CD4-positive, alpha-beta T cell (primary cell): ENCODE results near the gene KIAA0753. TPM values are rescaled to one million over a fixed set of nuclear protein-coding genes. Genes with fewer than 3 reads are reported as not detected.

Experiments
- ATAC-seq: fragments of 200-7000 bp; cut with Tn5 transposase; one replicate; pipeline ENCODE4 v1.10.0; 2022; ENCODE audit warnings: mild to moderate bottlenecking; ENCODE audit not compliant: poor library complexity
- CTCF ChIA-PET: fragments of 350-600 bp; sonication (Branson Sonifier 250); formaldehyde crosslinking; loops from one replicate; lab custom pipeline; 2021; ENCODE audit warnings: antibody characterized with exemption, inconsistent platforms; lab: Charles Lee
- POLR2A ChIA-PET: fragments of 350-600 bp; sonication (Branson Sonifier 250); formaldehyde crosslinking; loops from one replicate; lab custom pipeline; 2021; ENCODE audit warnings: antibody characterized with exemption, inconsistent platforms; lab: Charles Lee
- DNase-seq, 14 experiments: peaks; one replicate each; pipeline ENCODE4 v3.0.0-alpha.2; 2013 to 2020; ENCODE audit warnings: mixed read lengths in 2 of 14
- H3K27ac ChIP-seq, 2 donors: one replicate each; pipeline versions ENCODE4 v1.5.1 to v1.7.0; 2013; ENCODE audit warnings: low read length in 2 of 2, low read depth in 1 of 2, mild to moderate bottlenecking in 1 of 2
- H3K27me3 ChIP-seq, 2 experiments: 1 replicate in 1 of 2; 2 replicates in 1 of 2; pipeline versions ENCODE4 v1.6.1 to v1.7.0; 2013; ENCODE audit warnings: low read length in 2 of 2, control low read depth in 1 of 2, mild to moderate bottlenecking in 1 of 2, moderate library complexity in 1 of 2; ENCODE audit not compliant: insufficient read depth in 2 of 2, control insufficient read depth in 1 of 2
- H3K36me3 ChIP-seq: one replicate; pipeline ENCODE4 v1.6.1; 2013; ENCODE audit warnings: low read length, control low read depth; ENCODE audit not compliant: insufficient read depth
- H3K4me1 ChIP-seq: one replicate; pipeline ENCODE4 v1.6.1; 2013; ENCODE audit warnings: low read length, control low read depth; ENCODE audit not compliant: insufficient read depth
- H3K4me3 ChIP-seq: one replicate; pipeline ENCODE4 v1.5.1; 2013; ENCODE audit warnings: mild to moderate bottlenecking, low read length, moderate library complexity
- H3K9me3 ChIP-seq, 2 experiments: 1 replicate in 1 of 2; 2 replicates in 1 of 2; pipeline versions ENCODE4 v1.6.1 to v1.7.0; 2013; ENCODE audit warnings: low read length in 2 of 2, mild to moderate bottlenecking in 2 of 2, control low read depth in 1 of 2, moderate library complexity in 1 of 2; ENCODE audit not compliant: control insufficient read depth in 1 of 2, insufficient read depth in 1 of 2
- H3K27ac Mint-ChIP-seq: one replicate; pipeline ENCODE4 v1.8.0; 2020; ENCODE audit warnings: mixed read lengths
- H3K27me3 Mint-ChIP-seq: one replicate; pipeline ENCODE4 v1.8.0; 2021; ENCODE audit warnings: mixed read lengths
- H3K36me3 Mint-ChIP-seq: one replicate; pipeline ENCODE4 v1.8.0; 2021; ENCODE audit warnings: low read depth, mixed read lengths
- H3K4me1 Mint-ChIP-seq: one replicate; pipeline ENCODE4 v1.8.0; 2021; ENCODE audit warnings: low read depth, mixed read lengths
- H3K4me3 Mint-ChIP-seq: one replicate; pipeline ENCODE4 v1.8.0; 2020; ENCODE audit warnings: mild to moderate bottlenecking, mixed read lengths
- H3K9me3 Mint-ChIP-seq: one replicate; pipeline ENCODE4 v1.8.0; 2020; ENCODE audit warnings: mixed read lengths
- CTCF ChIP-seq: fragments of 200-600 bp; IDR thresholded peaks from one replicate; pipeline ENCODE4 v1.8.0; 2022; ENCODE audit warnings: antibody characterized with exemption, mild to moderate bottlenecking
- intact Hi-C, 2 experiments: fragments of 100-400 bp; cut with DNase I in 1 of 2; cut with micrococcal nuclease in 1 of 2; formaldehyde crosslinking; loops; one replicate each; pipeline versions ENCODE4 v1.15.1 to v1.9.0; 2023 to 2025; cut with DNase I, micrococcal nuclease
- total RNA-seq, 174 experiments: library from RNA in 2 of 174; stranded (reverse) in 2 of 174; gene quantifications; one replicate each; pipeline ENCODE4 v1.2.3 and lab custom pipeline; 2021 to 2026

The KIAA0753 gene
- total RNA-seq, 2 experiments from 2014 or later, result 8.9 to 11.7 TPM

DNA sequence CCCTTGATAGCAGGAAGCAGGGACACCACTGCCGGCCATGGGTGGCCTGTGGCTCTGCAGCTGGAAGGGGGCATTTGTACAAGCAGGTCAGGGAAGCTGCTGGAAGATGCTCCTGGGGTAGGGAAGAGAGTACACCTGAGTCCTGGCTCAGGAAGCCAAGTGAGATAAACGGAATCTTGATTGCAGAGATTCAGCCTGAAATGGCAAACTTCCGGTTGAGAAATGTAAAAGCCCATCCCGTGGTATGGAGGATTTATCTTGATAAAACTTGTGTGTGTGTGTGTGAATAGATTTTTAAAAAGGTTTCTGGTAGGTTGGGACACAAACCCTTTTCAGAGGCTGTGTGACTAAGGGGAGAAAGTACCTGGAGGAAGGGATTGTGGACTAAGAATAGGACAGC, 40.7 kb upstream of the KIAA0753 start:
- H3K4me3 ChIP-seq, result no peak overlapping the region
- Mint-ChIP-seq H3K4me3 (no peak overlapping the region), H3K36me3 (no peaks in the 10 kb centered on the region), H3K27ac (no peak overlapping the region), H3K4me1 (peaks cover 10% of the 10 kb centered on the region), H3K27me3 (peaks cover 51% of the 10 kb centered on the region), H3K9me3 (no peaks in the 10 kb centered on the region)
- intact Hi-C loops, result no loop called here
- ATAC-seq (no peak), DNase-seq (no peak)
- CTCF ChIA-PET, result no interaction called here
- H3K9me3 ChIP-seq, result no peaks in the 10 kb centered on the region
- no peak for TF ChIP-seq CTCF
- no peak overlapping the region for H3K27ac ChIP-seq
- POLR2A ChIA-PET, result no interaction called here
- peaks cover 10 to 36% of the 10 kb centered on the region in 2 experiments for H3K27me3 ChIP-seq
- H3K36me3 ChIP-seq, result no peaks in the 10 kb centered on the region
- peaks cover 9% of the 10 kb centered on the region for H3K4me1 ChIP-seq

DNA sequence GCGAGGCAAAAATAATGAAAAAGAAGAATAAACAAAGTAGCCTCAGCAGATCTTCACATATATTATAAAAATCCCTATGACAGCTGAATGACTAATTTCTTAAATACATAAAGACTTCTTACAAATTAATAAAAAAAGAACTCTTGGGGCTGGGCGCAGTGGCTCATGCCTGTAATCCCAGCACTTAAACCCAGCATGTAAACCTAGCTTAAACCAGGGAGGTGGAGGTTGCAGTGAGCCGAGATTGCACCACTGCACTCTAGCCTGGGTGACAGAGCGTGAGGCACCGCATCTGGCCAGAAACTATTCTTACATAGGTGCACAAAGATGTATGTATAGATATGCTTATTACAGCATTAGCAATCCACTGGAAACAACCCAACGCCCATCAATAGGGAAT, 38.7 kb upstream of the KIAA0753 start:
- Histone ChIP-seq H3K4me1 (peaks cover 9% of the 10 kb centered on the region), H3K9me3 (no peaks in the 10 kb centered on the region), H3K36me3 (no peaks in the 10 kb centered on the region), H3K27ac (no peak overlapping the region), H3K4me3 (no peak overlapping the region), H3K27me3 (peaks cover 10 to 36% of the 10 kb centered on the region in 2 experiments)
- DNase-seq (no peak), ATAC-seq (no peak)
- intact Hi-C loops, result no loop called here
- Mint-ChIP-seq H3K4me3 (no peak overlapping the region), H3K9me3 (no peaks in the 10 kb centered on the region), H3K4me1 (peaks cover 10% of the 10 kb centered on the region), H3K27me3 (peaks cover 44% of the 10 kb centered on the region), H3K36me3 (no peaks in the 10 kb centered on the region), H3K27ac (no peak overlapping the region)
- TF ChIP-seq CTCF, result no peak
- ChIA-PET CTCF (no interaction called here), POLR2A (no interaction called here)

GRCh38 chr17:6677946-6678345, 37.4 kb upstream of the KIAA0753 start:
- CTCF ChIA-PET, result no interaction called here

More at GRCh38 chr17:6677946-6678345, 37.4 kb upstream of the KIAA0753 start:
- Histone ChIP-seq H3K36me3 (no peaks in the 10 kb centered on the region), H3K4me1 (peaks cover 9% of the 10 kb centered on the region), H3K27ac (no peak overlapping the region), H3K9me3 (no peaks in the 10 kb centered on the region), H3K4me3 (no peak overlapping the region), H3K27me3 (peaks cover 10 to 34% of the 10 kb centered on the region in 2 experiments)
- intact Hi-C loops, result no loop called here
- Mint-ChIP-seq H3K27me3 (peaks cover 35% of the 10 kb centered on the region), H3K4me1 (peaks cover 10% of the 10 kb centered on the region), H3K36me3 (no peaks in the 10 kb centered on the region), H3K4me3 (no peak overlapping the region), H3K9me3 (no peaks in the 10 kb centered on the region), H3K27ac (no peak overlapping the region)
- POLR2A ChIA-PET, result no interaction called here
- no peak for TF ChIP-seq CTCF
- no peak for DNase-seq
- ATAC-seq, result no peak
